HepG2 (cell line): ENCODE results near the gene TAS2R1.

ENCODE experiments used
- ARHGAP35 ChIP-seq: sonication (generic); formaldehyde crosslinking; IDR thresholded peaks from 2 replicates; pipeline ENCODE4 v1.9.0; 2022; ENCODE audit warnings: mild to moderate bottlenecking, inconsistent platforms, moderate library complexity, missing genetic modification reagents, borderline replicate concordance
- CC2D1A ChIP-seq: sonication (generic); formaldehyde crosslinking; IDR thresholded peaks from 2 replicates; pipeline ENCODE4 v1.8.1; 2023; ENCODE audit warnings: mild to moderate bottlenecking, missing genetic modification reagents
- CTCF ChIP-seq: sonication (generic); formaldehyde crosslinking; IDR thresholded peaks from 2 replicates; pipeline ENCODE4 v1.5.0; 2020; ENCODE audit warnings: mild to moderate bottlenecking, missing genetic modification reagents, moderate library complexity
- FOXP1 ChIP-seq, 2 experiments: fragments of 450-650 bp in 1 of 2; IDR thresholded peaks; 2 replicates each; pipeline ENCODE4 v1.6.1; 2017 to 2018; ENCODE audit warnings: antibody characterized with exemption in 1 of 2
- IRF2 ChIP-seq: IDR thresholded peaks from 2 replicates; pipeline ENCODE4 v1.6.1; 2018; ENCODE audit warnings: missing genetic modification reagents, missing compliant biosample characterization
- RAD21 ChIP-seq: fragments of 450-650 bp; formaldehyde crosslinking; IDR thresholded peaks from 2 replicates; pipeline ENCODE4 v1.5.0; 2020; ENCODE audit warnings: mild to moderate bottlenecking
- SIX1 ChIP-seq: sonication (generic); formaldehyde crosslinking; IDR thresholded peaks from 2 replicates; pipeline ENCODE4 v1.4.0; 2020; ENCODE audit warnings: missing genetic modification reagents, borderline replicate concordance
- SMARCC2 ChIP-seq: fragments of 450-650 bp; IDR thresholded peaks from 2 replicates; pipeline ENCODE4 v1.6.1; 2017; ENCODE audit warnings: antibody characterized with exemption, mild to moderate bottlenecking
- SRF ChIP-seq: IDR thresholded peaks from 2 replicates; pipeline ENCODE4 v1.6.1; 2011; ENCODE audit warnings: mild to moderate bottlenecking, low read depth, low read length, moderate library complexity
- TBP ChIP-seq: sonication (generic); formaldehyde crosslinking; IDR thresholded peaks from 2 replicates; pipeline ENCODE4 v1.5.0; 2020; ENCODE audit warnings: missing genetic modification reagents
- ZNF235 ChIP-seq: sonication (generic); formaldehyde crosslinking; IDR thresholded peaks from 2 replicates; pipeline ENCODE4 v1.8.1; 2023; ENCODE audit warnings: mild to moderate bottlenecking, missing genetic modification reagents, borderline replicate concordance
- ZNF703 ChIP-seq: sonication (generic); formaldehyde crosslinking; IDR thresholded peaks from 2 replicates; pipeline ENCODE4 v1.5.1; 2020; ENCODE audit warnings: missing genetic modification reagents, mild to moderate bottlenecking, moderate library complexity, borderline replicate concordance
- TF ChIP-seq, protein P1 (sequence below): conservative IDR thresholded peaks from 2 replicates; pipeline ENCODE4 v1.6.1; 2018; ENCODE audit warnings: missing genetic modification reagents
- TF ChIP-seq, protein P2 (sequence below): sonication (generic); formaldehyde crosslinking; IDR thresholded peaks from 2 replicates; pipeline ENCODE4 v1.5.0; 2020; ENCODE audit warnings: missing genetic modification reagents

DNA sequence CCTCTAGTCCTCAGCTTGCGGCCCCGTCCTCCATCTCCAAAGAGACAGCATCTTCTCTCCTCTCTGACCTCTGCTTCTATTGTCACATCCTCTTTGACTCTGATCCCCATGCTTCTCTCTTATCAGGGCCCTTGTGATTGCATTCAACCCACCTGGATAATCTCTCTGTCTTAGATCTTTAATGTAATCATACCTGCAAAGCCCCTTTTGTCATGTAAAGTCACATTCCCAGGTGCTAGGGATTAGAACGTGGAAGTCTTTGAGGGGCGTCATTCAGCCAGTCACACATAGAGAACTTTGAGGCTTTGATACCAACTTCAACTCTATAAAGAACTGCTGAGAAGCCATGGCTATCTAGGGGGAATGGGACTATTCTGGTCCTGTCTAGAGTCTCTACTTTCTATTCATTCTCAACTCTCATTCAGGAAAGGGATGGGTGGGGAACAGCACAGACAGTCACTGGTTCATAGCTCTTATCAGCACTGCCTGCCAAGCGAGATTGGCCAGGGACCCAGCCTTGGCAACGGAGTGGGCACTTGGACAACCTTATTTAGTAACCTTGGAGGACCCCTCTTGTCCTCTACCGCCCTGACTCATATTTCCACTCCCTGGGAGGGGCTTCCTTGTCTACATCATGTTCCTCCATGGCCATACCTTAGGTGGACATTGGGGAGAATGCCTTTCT, 29.0 kb downstream of the TAS2R1 start:
- no peak for TF ChIP-seq SMARCC2
- no peak for TF ChIP-seq CC2D1A (CRISPR knock-in tag)
- TF ChIP-seq, protein P1, sequence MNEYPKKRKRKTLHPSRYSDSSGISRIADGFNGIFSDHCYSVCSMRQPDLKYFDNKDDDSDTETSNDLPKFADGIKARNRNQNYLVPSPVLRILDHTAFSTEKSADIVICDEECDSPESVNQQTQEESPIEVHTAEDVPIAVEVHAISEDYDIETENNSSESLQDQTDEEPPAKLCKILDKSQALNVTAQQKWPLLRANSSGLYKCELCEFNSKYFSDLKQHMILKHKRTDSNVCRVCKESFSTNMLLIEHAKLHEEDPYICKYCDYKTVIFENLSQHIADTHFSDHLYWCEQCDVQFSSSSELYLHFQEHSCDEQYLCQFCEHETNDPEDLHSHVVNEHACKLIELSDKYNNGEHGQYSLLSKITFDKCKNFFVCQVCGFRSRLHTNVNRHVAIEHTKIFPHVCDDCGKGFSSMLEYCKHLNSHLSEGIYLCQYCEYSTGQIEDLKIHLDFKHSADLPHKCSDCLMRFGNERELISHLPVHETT (CRISPR knock-in tag) = no peak
- TF ChIP-seq ZNF235 (CRISPR knock-in tag) = no peak
- TF ChIP-seq RAD21 (CRISPR knock-in tag) = no peak
- no peak for TF ChIP-seq ARHGAP35 (CRISPR knock-in tag)
- no peak for TF ChIP-seq SIX1
- TF ChIP-seq ZNF703 (CRISPR knock-in tag) = no peak
- TF ChIP-seq SRF = no peak
- TF ChIP-seq TBP (CRISPR knock-in tag) = no peak
- TF ChIP-seq IRF2 (CRISPR knock-in tag) = no peak
- TF ChIP-seq CTCF (CRISPR knock-in tag) = no peak
- TF ChIP-seq, protein P2, sequence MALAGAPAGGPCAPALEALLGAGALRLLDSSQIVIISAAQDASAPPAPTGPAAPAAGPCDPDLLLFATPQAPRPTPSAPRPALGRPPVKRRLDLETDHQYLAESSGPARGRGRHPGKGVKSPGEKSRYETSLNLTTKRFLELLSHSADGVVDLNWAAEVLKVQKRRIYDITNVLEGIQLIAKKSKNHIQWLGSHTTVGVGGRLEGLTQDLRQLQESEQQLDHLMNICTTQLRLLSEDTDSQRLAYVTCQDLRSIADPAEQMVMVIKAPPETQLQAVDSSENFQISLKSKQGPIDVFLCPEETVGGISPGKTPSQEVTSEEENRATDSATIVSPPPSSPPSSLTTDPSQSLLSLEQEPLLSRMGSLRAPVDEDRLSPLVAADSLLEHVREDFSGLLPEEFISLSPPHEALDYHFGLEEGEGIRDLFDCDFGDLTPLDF (CRISPR knock-in tag) = no peak
- no peak for TF ChIP-seq FOXP1 (IDR thresholded peaks at IDR 0.05)
- no peak for TF ChIP-seq FOXP1 (CRISPR knock-in tag; IDR thresholded peaks at IDR 0.05)
